Activated effector memory CD4-positive, alpha-beta T cell treated with Interleukin-2 at 50 U/mL for 16 hours (primary cell): ENCODE results near the gene DOCK1.

Experiments
- DNase-seq: peaks from one replicate; pipeline ENCODE4 v3.0.0-alpha.2; 2020

The DOCK1 gene

GRCh38 chr10:127043301-127043700, 138.1 kb downstream of the DOCK1 start:
- DNase-seq = no peak

DNA sequence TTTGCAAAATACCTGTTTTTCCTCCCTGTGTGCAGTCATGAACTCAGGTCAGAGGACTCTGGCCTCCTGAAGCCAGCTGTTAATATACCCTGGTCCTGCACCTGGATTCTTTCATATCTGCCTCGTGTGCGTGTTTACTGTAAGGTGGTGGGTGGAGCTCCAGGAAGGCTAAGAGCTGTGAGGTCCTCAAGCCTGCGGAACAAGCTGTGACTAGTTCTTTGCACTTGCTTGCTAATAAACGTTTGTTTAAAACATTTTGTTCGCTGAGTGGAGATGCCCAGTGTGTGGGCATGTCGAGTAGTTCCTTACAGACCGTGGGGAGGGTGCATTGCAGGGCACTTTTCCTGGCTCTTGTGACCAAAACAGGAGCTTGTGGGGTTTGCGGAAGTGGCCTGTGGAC, 139.0 kb downstream of the DOCK1 start:
- DNase-seq = no peak

GRCh38 chr10:127046975-127047877, 142.0 kb downstream of the DOCK1 start:
- DNase-seq = no peak

DNA sequence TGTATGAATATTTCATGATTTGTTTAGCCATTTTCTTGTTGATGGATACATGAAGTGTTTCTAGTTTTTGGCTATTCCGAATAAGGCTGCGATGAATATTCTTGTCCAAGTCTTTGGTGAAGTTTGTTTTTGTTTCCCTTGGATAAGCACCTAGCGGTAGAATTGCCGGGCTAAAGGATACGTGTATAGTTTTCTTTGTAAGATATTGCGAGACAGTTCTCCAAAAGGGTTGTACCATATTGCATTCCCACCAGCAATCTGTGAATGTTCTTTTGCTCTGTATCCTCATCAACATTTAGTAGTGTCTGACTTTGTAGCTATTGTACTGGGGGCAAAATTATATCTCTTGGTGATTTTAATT, 142.6 kb downstream of the DOCK1 start:
- DNase-seq = no peak

GRCh38 chr10:127048630-127049029, 143.4 kb downstream of the DOCK1 start:
- no peak for DNase-seq

DNA sequence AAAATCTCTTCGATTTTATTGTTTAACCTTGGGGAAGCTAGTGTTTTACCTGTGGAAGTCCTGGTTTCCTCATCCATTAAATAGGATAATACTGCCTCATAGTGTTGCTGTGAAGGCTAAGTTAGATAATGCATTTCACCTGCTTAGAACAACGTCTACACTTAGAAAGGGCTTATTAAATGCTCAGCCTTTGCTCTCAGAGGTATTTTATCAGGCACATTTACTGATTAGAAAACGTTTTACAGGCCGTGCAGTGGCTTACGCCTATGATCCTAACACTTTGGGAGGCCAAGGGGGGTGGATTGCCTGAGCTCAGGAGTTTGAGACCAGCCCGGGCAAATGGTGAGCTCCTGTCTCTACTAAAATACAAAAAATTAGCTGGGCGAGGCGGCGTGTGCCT, 146.8 kb downstream of the DOCK1 start:
- no peak for DNase-seq

DNA sequence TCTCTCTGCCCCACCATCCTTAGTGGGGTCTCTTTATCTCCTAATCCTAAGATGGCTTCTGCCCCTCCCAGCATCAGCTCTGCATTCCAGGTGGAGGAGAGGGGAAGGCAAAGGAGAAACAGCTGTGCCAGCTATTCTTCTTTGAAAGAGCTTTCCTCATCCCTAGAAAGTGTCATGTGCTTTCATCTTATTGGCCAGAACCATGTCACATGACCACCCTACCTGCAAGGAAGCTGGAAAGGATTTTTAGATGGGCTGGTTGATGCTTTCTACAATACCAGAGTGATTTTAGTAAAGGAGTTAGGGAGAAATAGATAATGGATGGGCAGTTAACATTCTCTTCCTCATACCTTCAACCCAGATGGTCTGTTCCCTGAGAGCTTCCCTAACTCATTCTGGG, 150.0 kb downstream of the DOCK1 start:
- DNase-seq = no peak

GRCh38 chr10:127059314-127059713, 154.1 kb downstream of the DOCK1 start:
- DNase-seq = no peak

- DNase-seq = no peak
Measured at GRCh38 chr10:127063762-127064161, 158.5 kb downstream of the DOCK1 start.

- no peak for DNase-seq
Measured at GRCh38 chr10:127064474-127064873, 159.2 kb downstream of the DOCK1 start.

DNA sequence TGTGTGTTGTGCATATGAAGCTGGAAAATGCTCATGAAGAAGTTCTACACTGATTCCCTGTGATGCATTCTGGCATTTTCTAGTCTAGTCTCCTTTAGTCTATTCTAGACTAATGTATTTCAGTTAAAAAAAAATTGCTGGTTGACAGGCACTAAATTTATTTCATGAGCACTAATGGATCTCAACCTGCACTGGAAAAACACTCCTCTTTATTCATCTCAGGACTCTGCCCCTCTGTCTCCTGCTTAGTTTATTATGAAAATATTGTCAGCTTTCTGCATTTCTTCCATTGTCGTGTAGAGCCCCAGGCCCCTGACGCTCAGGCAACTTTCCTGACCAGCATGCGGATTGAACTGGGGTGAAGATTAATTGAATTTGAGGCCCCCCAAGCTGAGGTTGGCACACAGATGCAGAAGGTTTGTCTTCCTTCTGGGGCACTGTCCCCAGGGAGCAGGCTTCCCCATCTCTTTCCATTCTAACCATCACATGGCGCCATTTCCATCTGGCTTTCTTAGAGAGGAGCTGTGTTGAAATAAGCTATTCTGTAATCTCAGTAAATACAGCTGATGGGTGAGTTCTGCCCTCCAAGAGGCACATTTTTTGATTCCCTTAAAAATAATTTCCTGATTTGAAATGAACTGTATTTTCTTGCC, 162.4 kb downstream of the DOCK1 start:
- DNase-seq = no peak

GRCh38 chr10:127068485-127068884, 163.3 kb downstream of the DOCK1 start:
- no peak for DNase-seq

GRCh38 chr10:127069436-127069835, 164.2 kb downstream of the DOCK1 start:
- no peak for DNase-seq

DNA sequence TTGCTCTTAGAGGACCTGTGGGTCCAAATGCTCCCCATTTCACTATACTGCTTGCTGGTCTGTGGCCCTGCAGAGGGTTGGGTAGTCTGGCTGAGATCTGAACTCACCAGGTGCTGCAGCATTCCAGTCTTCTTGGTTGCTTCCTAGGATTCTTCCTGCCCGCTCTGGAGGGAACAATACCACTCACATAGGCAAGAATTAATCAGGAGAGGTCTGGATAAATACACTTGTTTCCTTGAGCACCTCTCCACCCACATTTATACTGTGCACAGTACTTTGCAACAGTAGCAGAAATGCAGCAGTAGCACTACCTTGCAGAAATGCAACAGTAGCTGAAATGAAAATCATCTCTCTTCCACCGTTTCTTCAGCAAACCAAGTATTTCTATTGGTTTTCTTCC, 165.9 kb downstream of the DOCK1 start:
- DNase-seq = no peak

DNA sequence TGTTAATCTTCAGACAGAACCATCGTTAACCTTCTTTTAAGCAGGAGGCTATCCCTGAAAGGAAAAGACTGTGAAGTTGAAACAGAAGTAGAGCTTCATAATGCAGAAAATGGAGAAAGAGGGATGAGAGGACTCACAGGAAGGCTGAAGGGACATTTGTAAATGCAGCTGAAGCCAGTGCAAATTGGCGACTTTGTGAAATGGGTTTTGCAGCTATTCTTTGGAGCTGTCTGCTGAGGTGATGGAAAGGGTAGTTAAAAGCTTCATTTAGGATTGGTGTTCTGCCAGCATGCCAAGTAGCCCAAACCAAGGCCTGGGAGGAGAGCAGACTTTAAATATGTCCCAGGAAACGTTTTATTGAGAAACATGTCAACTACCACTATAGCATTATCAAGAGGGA, 168.4 kb downstream of the DOCK1 start:
- no peak for DNase-seq

DNA sequence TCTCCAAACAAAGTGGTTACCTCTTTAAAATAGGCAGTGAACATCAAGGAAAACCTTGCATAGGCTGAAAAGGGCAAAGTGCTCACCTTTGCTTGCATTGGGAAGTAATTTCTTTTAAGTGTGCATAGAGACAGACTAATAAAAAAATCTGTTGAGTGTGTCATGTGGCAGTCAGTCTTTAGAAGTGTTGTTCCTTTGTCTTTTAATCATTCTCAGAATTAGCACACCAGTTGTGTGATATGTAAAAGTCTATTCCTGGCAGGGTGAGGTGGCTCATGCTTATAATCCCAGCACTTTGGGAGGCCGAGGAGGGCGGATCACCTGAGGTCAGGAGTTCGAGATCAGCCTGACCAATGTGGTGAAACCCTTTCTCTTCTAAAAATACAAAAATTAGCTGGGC, 174.2 kb downstream of the DOCK1 start:
- DNase-seq = no peak

GRCh38 chr10:127080317-127080716, 175.1 kb downstream of the DOCK1 start:
- DNase-seq = no peak

GRCh38 chr10:127081851-127082345, 176.7 kb downstream of the DOCK1 start:
- DNase-seq = no peak

- no peak for DNase-seq
Measured at GRCh38 chr10:127082651-127083050, 177.4 kb downstream of the DOCK1 start.

DNA sequence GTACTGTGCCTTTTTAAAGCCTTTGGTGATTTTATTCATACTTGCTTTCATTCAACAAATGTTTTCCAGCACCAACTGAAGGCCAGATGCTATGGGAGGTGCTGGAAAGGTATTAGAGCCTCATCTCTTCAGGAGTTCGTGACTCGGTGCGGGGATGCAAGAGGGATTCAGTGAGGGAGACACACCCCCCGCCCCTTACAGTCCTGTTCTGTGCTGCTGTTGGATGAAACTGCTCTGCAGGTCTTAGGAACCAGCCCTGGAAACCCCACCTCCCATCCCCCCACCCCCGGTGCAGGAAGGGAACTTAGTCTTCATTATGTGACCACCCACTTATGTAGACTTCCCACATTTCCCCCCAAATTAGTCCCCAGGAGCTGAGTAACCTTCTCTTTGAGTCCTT, 180.7 kb downstream of the DOCK1 start:
- no peak for DNase-seq

- no peak for DNase-seq
Measured at GRCh38 chr10:127088908-127089307, 183.7 kb downstream of the DOCK1 start.

- DNase-seq = no peak
Measured at GRCh38 chr10:127089446-127089845, 184.2 kb downstream of the DOCK1 start.

- no peak for DNase-seq
Measured at GRCh38 chr10:127090138-127090537, 184.9 kb downstream of the DOCK1 start.

DNA sequence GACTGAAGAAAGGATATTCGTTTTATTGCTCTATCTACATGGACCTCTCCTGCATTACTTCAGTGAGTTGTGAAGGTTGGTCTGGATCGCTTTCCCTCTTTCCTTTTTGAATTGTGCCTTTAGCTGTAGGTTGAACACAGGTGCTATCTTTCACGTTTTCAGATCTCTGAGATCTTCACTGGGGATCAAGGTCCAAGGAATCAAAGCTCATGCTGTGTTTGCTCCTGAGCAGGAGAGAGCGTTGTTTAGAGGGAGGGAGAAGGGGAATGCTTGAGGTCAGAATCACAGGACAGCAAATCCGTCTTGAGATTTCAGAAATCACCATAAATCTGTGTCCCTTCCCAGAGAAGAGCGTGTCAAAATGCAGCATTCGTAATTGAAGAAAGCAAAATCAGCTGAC, 186.1 kb downstream of the DOCK1 start:
- DNase-seq = no peak
